ENCODE measurements around the gene GRM1. TPM values are rescaled to one million over a fixed set of nuclear protein-coding genes. Genes with fewer than 3 reads are reported as not detected.

GRM1 gene
- total RNA-seq, 1 donor from 2014 or later: 0.39 TPM

GRCh38 chr6:146135167-146135566, 106.3 kb downstream of the GRM1 start:
- TF ChIP-seq CTCF (conservative IDR thresholded peaks at IDR 0.05): no peak
- no peaks in the 10 kb centered on the region for H3K4me1 Mint-ChIP-seq (ENCODE audit: unreplicated experiment)
- H3K27me3 Mint-ChIP-seq: no peaks in the 10 kb centered on the region
- H3K27ac Mint-ChIP-seq: no peak overlapping the region
- DNase-seq (ENCODE audit: extremely low spot score, unreplicated experiment): no peak
- H3K36me3 Mint-ChIP-seq: no peaks in the 10 kb centered on the region
- no peaks in the 10 kb centered on the region for H3K9me3 Mint-ChIP-seq
- H3K4me3 Mint-ChIP-seq: no peak overlapping the region

GRCh38 chr6:146146836-146147235, 118.0 kb downstream of the GRM1 start:
- no peaks in the 10 kb centered on the region for H3K4me1 Mint-ChIP-seq (ENCODE audit: unreplicated experiment)
- no peaks in the 10 kb centered on the region for H3K9me3 Mint-ChIP-seq
- H3K4me3 Mint-ChIP-seq: no peak overlapping the region
- H3K27me3 Mint-ChIP-seq: peaks cover 6% of the 10 kb centered on the region
- no peak for TF ChIP-seq CTCF (conservative IDR thresholded peaks at IDR 0.05)
- H3K36me3 Mint-ChIP-seq: no peaks in the 10 kb centered on the region
- H3K27ac Mint-ChIP-seq: no peak overlapping the region
- DNase-seq (ENCODE audit: extremely low spot score, unreplicated experiment): no peak

- Mint-ChIP-seq H3K27me3 (peaks cover 11% of the 10 kb centered on the region), H3K27ac (no peak overlapping the region), H3K36me3 (no peaks in the 10 kb centered on the region), H3K4me3 (no peak overlapping the region), H3K4me1 (ENCODE audit: unreplicated experiment) (no peaks in the 10 kb centered on the region), H3K9me3 (no peaks in the 10 kb centered on the region)
- TF ChIP-seq CTCF (conservative IDR thresholded peaks at IDR 0.05): no peak
- DNase-seq (ENCODE audit: extremely low spot score, unreplicated experiment): no peak
These were observed 120.9 kb downstream of the GRM1 start for GRCh38 chr6:146149770-146150169.

GRCh38 chr6:146153040-146153758, 124.3 kb downstream of the GRM1 start:
- Mint-ChIP-seq H3K9me3 (no peaks in the 10 kb centered on the region), H3K36me3 (no peaks in the 10 kb centered on the region), H3K4me1 (ENCODE audit: unreplicated experiment) (no peaks in the 10 kb centered on the region), H3K4me3 (no peak overlapping the region), H3K27me3 (peaks cover 11% of the 10 kb centered on the region), H3K27ac (no peak overlapping the region)
- DNase-seq (ENCODE audit: extremely low spot score, unreplicated experiment): no peak
- TF ChIP-seq CTCF (conservative IDR thresholded peaks at IDR 0.05): no peak

- Mint-ChIP-seq H3K36me3 (no peaks in the 10 kb centered on the region), H3K4me3 (no peak overlapping the region), H3K27me3 (peaks cover 8% of the 10 kb centered on the region), H3K9me3 (no peaks in the 10 kb centered on the region), H3K27ac (no peak overlapping the region), H3K4me1 (ENCODE audit: unreplicated experiment) (no peaks in the 10 kb centered on the region)
- DNase-seq (ENCODE audit: extremely low spot score, unreplicated experiment): no peak
- TF ChIP-seq CTCF (conservative IDR thresholded peaks at IDR 0.05): no peak
These were observed 125.3 kb downstream of the GRM1 start for GRCh38 chr6:146154197-146154596.
